ENCODE data around the gene RNU5D-1.

Gene RNU5D-1

DNA sequence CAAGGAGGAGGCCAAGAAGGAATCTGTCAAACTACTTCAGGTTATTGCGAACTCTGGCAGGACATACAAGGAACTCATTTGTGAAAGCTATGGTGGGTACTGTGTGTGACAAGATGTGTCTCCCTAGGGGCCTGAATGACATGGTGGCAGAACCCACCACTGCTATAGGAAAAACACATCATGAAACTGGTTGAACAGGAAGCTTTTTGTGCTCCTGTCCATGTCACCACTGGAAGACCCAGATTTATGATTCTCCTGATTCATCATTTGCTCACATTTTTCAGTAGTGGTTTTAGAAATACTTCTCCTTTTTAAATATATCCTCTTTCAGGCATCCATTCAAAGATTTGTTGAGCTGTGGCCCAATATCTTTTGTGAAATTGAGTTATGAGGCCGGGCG is 32.8 kb downstream of the RNU5D-1 start:
- DNase-seq, result no peak

DNA sequence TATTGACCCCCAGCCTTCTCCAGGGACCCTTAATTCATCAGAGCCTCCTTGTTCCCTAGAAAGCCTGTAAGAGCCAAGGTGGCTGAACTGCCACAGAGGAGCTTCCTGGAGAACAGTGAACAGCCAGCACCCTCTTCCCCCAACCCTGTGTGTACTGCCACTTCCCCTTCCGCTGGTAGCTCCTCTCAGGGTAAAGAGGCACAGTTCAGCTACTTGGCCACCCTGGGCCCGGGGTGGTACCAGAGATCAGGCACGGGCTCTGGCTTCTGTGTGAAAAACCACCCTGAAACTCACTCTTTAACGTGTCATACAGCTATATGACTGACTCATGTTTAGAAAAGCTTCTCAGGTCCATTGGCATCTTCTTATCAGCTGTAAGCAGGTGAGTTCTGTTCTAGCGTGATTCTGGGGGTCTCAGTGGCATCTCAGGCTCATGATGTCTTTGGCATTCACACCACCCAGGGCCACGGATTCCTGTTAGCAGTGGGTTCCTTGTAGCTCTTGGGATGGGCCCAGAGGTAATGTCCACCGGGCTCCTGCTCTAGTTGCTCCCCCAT is 34.1 kb downstream of the RNU5D-1 start:
- DNase-seq, result no peak

DNA sequence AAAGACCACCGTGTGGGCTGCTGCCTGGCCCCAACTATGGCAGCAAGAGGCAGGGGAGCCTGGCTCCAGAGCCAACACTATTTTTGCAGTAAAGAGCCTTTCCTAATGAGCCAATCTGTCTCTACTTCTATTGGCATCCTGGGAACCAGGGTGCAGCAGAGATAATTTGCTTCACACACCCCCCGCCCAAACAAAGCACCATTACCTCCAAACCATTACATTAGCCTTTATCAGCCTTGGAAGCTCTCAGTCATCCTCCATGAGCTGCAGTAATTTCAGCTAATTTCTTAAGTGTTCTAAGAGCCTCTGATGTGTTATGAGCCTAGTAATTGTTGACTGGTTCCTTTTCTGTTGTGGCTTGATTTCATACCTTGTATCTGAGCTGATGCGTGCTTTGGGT is 34.9 kb downstream of the RNU5D-1 start:
- no peak for DNase-seq

GRCh38 chr1:44695671-44696070 is 35.3 kb downstream of the RNU5D-1 start:
- DNase-seq, result no peak

DNA sequence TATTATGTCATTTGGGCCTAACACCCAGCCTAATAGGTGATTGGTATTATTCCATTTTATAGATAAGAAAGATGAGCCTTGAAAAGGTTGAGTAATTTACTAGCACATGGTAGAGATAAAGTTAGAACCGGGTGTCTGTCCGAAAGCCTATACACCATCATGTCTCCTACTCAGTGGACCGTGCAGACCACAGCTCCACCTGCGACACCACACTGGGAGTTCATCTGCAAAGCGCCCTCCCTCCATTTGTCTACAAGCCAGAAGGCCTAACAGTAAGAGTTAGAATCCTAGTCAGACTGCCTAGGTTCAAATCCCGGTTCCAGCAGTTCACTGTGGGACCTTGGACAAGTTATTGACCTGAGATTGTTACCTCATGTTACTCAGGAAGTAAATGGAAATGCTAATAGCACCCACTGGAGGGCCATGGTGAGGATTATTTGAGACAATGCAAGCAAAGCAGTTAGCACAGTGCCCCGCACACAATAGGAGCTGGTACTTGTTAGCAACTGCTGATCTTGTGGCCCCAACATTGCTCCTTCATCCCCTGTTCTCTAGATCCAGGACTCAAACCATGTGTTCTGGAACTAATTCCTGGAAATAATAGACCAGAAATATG is 36.0 kb downstream of the RNU5D-1 start:
- DNase-seq, result no peak

GRCh38 chr1:44693900-44694299 is 37.1 kb downstream of the RNU5D-1 start:
- DNase-seq, result no peak

DNA sequence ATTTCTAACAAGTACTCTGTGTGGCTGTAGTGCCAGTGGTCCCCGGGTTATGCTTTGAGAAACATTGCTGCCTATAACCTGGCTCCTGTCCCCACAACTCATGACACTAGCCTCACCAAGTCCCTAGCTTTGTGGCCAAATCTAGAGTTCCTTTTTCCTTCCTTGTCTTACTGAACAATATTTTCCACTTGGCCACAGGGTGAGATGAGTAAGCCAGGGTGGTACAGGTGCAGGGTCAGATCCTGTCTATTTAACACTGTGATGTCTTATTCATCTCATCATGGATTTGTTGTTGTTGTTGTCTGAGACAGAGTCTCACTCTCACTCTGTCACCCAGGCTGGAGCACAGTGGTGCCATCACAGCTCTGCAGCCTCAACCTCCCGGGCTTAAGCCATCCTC is 37.8 kb downstream of the RNU5D-1 start:
- DNase-seq, result no peak

- DNase-seq, result no peak
Observed at GRCh38 chr1:44689447-44689765, 41.6 kb downstream of the RNU5D-1 start.

GRCh38 chr1:44688760-44689446 is 42.1 kb downstream of the RNU5D-1 start:
- DNase-seq, result no peak

DNA sequence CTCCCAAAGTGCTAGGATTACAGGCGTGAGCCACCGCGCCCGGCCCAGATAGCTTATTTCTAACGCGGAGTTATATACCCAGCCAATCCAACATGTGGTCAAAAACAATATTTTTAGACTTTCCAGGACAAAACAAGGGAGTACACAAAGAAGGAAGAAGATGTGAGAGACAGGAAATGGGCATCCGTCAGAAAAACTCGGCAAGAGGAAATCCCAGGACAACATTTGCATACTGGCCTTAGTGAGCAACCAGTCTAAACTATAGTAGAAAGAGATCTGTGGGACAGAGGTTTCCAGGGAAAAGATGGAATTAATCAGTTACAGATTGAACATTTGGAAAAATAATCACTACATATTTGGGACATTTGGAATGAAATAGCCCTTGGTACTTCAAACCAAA is 45.1 kb downstream of the RNU5D-1 start:
- no peak for DNase-seq

DNA sequence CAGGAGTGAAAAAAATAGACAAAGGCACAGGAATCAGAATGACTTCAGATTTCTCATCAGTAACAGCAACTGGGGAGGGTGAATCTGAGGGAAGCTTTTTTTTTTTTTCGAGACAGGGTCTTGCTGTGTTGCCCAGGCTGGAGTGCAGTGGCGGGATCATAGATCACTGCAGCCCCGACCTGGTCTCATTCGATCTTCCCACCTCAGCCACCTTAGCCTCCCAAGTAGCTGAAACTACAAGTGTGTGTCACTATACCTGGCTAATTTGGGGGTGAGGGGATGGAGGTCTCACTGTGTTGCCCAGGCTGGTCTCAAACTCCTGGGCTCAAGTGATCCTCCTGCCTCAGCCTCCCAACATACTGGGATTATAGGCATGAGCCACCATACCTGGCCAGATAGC is 45.8 kb downstream of the RNU5D-1 start:
- DNase-seq, result no peak

GRCh38 chr1:44684525-44684924 is 46.4 kb downstream of the RNU5D-1 start:
- no peak for DNase-seq

DNA sequence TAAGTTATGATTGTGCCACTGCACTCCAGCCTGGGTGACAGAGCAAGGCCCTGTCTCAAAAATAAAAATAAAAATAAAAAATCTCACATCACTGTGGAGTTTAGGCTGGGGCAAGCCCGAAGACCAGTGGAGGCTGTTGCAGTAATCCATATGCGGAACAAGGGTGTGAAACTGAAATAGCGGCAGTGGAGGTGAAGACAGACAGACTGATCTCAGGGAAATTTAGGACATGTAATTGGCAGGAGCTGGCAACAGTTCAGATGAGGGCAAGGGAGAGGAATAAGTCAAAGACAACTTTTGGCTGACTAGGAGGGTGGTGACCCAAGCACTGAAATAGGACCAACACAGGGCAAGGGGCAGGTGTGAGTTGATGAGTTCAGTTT is 48.1 kb downstream of the RNU5D-1 start:
- DNase-seq, result no peak

DNA sequence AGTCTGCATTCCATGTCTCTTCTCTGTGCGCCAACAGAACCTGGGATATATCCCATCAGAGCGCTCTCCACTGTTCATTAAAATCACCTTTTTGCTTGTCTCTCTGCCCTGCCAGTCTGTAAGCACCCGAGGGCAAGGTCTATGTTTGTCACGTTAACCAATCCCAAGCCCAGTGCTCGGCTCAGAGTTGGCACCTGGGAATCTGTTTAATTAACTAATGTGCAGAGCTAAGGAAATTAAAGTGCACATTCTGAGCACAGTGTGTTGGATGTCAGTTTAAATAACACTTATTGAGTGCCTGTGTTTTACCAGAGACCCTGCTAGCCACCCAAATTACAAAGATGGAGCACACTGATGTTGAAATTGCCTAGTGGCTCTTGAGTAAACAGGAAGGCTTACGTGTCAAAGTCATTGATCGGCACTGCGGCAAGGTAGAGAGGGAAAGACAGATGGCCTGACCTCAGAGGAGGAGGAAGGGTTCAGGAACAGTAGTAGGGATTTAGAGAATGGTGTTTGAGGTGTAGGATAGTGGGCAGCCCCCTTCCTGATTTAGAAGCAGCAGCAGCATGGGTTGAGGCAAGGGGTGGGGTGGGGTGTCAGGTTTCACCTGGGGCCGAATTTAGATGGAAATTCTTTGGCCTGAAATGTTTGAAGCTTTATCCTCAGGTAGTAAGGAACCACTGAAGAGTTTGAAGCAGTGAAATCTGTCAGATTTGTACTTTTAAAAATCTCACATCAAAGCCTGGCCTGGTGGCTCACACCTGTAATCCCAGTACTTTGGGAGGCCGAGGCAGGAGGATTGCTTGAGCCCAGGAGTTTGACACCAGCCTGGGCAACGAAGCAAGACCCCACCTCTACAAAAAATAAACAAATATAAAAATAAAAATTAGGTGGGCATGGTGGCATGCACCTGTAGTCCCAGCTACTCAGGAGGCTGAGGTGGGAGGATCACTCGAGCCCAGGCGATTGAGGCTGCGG is 48.8 kb downstream of the RNU5D-1 start:
- no peak for DNase-seq
